GM13977 (cell line): ENCODE measurements around the gene FAM228A.

ENCODE experiments used
- DNase-seq: peaks from one replicate; pipeline ENCODE4 v3.0.0; 2012; ENCODE audit warnings: low spot score
- in situ Hi-C: fragments of 300-500 bp; cut with MboI; formaldehyde crosslinking; loops from one replicate; pipeline ENCODE4 v1.12.0; 2022; ENCODE audit warnings: low sequenced_read_pairs, low pct_unique_long_range_greater_than_20kb, mixed read lengths, inconsistent platforms; ENCODE audit not compliant: unreplicated experiment
- TF ChIP-seq, protein P1 (sequence below): IDR thresholded peaks from 2 replicates; pipeline ENCODE4 v1.5.1; 2012; ENCODE audit warnings: mild to moderate bottlenecking, control low read depth; ENCODE audit not compliant: insufficient read depth; ENCODE audit errors: extremely low read depth, missing control alignments

Gene FAM228A

GRCh38 chr2:24200799-24201198, 25.9 kb downstream of the FAM228A start:
- in situ Hi-C loops: no loop called here
- no peak for DNase-seq
- TF ChIP-seq, protein P1, sequence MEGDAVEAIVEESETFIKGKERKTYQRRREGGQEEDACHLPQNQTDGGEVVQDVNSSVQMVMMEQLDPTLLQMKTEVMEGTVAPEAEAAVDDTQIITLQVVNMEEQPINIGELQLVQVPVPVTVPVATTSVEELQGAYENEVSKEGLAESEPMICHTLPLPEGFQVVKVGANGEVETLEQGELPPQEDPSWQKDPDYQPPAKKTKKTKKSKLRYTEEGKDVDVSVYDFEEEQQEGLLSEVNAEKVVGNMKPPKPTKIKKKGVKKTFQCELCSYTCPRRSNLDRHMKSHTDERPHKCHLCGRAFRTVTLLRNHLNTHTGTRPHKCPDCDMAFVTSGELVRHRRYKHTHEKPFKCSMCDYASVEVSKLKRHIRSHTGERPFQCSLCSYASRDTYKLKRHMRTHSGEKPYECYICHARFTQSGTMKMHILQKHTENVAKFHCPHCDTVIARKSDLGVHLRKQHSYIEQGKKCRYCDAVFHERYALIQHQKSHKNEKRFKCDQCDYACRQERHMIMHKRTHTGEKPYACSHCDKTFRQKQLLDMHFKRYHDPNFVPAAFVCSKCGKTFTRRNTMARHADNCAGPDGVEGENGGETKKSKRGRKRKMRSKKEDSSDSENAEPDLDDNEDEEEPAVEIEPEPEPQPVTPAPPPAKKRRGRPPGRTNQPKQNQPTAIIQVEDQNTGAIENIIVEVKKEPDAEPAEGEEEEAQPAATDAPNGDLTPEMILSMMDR: no peak

- TF ChIP-seq, protein P1: no peak
- no peak for DNase-seq
- in situ Hi-C loops: no loop called here
Measured at GRCh38 chr2:24203029-24203786, 28.4 kb downstream of the FAM228A start.

DNA sequence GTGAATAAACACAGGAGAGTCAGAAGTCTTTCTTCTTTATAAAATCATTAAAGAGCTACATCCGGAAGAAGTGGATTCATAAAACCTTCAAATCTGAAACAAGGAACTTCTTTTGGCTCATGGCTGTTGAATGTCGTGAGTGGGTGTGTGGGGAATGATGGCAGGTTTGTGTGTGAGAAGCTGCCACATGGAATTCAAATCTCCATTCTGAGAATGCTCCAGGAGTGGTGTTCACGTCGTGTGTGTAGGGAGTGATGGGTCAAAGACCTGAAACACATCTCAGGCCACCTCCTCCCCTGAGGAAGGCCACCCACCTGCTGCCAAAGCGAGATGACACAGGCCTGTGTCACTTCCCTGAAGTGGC, 28.9 kb downstream of the FAM228A start:
- in situ Hi-C loops: no loop called here
- no peak for DNase-seq
- TF ChIP-seq, protein P1: no peak

GRCh38 chr2:24204505-24204904, 29.7 kb downstream of the FAM228A start:
- in situ Hi-C loops: no loop called here
- no peak for DNase-seq
- TF ChIP-seq, protein P1: no peak

DNA sequence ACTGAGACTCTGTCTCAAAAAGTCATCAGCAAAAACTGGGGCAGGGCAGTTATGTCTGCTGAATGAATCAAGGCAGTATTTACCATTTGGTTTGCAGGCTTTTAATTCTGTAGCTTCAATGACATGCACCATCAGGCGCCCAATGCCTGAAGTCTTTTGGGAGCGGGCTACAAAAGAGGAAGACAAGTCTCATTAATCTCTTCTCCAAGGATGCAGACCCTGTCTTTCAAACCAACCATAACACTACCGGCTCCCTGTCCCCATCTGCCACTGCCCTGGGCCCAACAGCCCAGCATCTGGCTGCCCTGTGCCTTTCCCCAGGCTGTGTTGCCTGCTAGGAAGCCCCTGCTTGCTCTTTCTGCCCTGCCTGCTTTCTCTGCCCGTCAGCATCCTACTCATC, 30.3 kb downstream of the FAM228A start:
- no peak for DNase-seq
- in situ Hi-C loops: no loop called here
- TF ChIP-seq, protein P1: no peak

GRCh38 chr2:24206242-24206641, 31.4 kb downstream of the FAM228A start:
- no peak for DNase-seq
- TF ChIP-seq, protein P1: no peak
- in situ Hi-C loops: no loop called here
